Erythroblast (primary cell): Measurements from ENCODE around the gene DDX11.
"Not testable (repeated sequence)": the region's sequence is repeated elsewhere in the genome, so short reads cannot be mapped to it uniquely, and the experiment has no call there.

Experiments
- DNase-seq, 2 experiments: peaks; one replicate each; lab custom pipeline; 2025; lab: John Stamatoyannopoulos, UW
- GATA1 ChIP-seq: IDR thresholded peaks from 2 replicates; pipeline ENCODE4 v1.6.1; 2011; ENCODE audit warnings: low read depth, mild to moderate bottlenecking, control low read depth, low read length, moderate library complexity
- POLR2A ChIP-seq: IDR thresholded peaks from 2 replicates; pipeline ENCODE4 v1.6.1; 2011; ENCODE audit warnings: mild to moderate bottlenecking, low read length

DDX11 gene

DNA sequence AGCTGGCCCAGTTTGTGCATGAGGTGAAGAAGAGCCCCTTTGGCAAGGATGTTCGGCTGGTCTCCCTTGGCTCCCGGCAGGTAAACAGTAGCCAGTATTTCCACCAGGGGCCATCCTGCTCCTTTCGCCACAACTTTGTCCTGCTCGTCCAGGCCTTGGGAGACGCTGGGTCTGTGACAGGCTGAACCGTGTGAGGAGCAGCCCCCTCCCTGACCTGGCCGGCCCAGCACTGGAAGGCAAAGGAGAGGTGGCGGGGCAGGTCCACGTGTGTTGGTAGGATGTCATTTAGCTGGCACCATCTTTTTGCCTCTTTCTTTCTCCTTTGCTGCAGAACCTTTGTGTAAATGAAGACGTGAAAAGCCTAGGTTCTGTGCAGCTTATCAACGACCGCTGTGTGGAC is 15.4 kb downstream of the DDX11 start:
- no peak for DNase-seq
- TF ChIP-seq GATA1 (no peak), POLR2A (no peak)

DNA sequence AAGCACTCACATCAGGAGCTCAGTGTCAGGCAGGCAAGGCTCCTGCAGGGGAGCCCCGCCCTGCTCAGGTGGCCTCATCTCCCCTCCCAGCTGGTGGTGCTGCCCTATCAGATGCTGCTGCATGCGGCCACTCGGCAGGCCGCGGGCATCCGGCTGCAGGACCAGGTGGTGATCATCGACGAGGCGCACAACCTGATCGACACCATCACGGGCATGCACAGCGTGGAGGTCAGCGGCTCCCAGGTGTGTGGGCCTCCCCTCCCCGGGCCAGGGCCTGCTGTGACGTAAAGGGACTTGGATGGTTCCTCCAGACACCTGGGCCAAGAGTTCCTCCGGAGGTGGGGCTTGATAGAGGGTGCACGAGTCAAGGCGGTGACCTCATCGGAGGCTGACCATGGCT is 18.0 kb downstream of the DDX11 start:
- DNase-seq: not testable (repeated sequence)

DNA sequence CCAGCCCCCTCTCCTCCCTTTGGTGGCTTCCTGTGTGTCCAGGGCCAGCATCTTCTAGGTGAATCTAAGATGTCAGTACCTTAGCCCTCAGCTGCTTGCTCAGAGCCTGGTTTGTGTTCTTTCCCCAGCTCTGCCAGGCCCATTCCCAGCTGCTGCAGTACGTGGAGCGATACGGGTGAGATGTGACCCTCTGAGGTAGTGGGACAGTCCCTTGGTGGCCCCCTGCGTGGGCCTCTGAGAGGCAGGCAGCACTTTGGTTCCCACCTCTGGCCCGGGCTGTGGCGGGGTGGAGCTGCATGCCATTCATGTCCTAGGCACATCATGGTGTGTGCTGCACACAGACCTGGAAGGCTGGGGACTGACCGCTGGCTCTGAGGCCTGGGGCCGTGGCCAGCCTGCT is 19.1 kb downstream of the DDX11 start:
- DNase-seq: not testable (repeated sequence)

DNA sequence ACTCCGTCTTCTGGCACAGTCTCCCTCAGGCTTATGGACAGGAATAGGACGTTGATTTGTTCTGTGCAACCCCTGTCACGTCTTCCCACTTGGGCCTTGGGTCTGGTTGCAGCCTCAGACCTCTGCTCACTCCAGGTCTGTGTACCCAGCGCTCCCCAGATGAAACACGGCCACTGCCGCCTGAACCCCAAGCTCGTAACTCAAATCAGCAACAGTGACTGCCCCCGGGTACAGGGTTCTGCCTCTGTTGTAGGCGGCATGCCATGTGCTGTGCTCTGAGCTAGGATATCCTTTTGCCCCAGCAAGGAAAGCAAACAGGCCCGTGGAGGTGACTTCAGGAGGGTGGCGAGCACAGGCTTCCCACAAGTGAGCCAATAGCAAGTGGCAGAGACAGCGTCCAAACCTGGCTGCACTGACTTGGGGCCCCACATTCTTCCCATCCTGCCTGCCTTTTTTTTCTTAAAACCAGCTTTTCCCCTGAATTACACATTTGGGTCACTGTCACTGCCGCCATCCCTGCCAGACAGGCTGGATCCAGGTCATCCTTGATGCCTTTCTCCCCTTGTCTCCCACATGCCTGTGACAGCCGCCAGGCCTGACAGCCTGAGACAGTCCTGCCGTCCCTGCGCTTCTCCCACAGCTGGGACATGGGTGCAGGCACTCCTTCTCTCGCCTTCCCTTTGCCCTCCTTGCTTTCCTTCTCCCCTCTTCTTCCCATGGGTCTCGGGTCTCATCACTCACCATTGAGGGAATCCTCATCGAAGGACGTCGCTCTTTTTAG is 21.6 kb downstream of the DDX11 start:
- DNase-seq: not testable (repeated sequence)

DNA sequence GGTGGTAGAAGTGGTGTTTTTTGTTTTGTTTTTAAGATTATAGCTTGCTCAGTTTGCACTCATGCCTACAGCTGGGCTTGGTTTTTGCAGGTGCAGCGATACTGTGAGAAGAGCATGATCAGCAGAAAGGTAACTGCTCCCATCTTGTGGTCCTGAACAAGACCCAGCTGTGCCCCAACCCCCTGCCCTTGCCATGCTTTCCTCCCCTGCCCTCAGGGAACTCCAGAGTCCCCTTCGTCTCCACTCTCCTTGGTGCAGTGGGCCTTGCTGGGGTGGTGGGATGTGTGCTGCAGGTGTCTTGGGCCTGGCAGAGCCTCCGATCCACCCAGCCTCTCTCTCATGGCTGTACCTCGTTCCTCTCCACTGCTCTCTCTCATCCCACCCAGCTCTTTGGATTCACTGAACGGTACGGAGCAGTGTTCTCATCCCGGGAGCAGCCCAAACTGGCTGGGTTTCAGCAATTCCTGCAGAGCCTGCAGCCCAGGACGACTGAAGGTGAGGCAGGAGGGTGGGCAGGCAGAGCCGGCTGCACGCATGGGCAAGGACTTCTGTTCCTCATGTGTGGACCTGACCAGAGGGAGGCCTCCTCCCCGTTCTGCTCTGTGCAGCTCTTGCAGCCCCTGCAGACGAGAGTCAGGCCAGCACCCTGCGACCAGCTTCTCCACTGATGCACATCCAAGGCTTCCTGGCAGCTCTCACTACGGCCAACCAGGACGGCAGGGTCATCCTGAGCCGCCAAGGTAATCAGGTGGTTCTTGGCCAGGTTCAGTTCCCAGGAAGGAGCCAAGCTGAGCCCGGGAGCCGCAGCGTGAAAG is 22.8 kb downstream of the DDX11 start:
- DNase-seq: not testable (repeated sequence)

DNA sequence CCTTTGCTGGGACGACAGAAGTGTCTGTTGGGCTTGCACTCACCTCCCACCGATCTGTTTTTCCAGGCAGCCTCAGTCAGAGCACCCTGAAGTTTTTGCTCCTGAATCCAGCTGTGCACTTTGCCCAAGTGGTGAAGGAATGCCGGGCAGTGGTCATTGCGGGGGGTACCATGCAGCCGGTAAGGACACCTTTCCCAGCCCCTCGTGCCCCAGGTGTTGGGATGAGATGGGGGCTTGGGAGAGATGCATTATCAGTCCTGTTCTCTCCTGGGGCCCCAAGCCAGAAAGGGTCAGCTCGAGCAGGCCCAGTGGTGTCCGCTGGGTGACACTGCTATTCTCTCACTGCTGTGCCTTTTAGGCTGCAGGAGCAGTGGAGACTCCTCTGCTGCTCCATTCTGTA is 24.2 kb downstream of the DDX11 start:
- DNase-seq: not testable (repeated sequence)

DNA sequence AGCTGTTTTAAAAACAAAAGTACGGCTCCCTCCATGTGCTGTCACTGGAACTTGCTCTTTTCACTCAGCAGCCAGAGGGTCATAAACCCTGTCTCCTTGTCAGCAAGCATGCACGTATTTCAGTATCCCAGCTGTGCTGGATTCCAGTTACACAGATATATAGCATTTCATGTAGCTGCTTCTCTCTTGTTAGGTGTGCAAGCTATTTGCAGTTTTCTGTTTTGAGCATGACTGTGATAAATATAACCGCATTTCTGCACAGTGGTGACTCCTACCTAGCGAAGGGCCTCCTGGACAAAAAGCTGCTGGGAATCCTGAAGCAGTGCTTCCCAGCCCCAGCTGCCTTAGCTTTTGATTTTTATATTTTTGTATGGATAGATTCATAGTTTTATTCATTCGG is 24.7 kb downstream of the DDX11 start:
- not testable (repeated sequence) for DNase-seq

DNA sequence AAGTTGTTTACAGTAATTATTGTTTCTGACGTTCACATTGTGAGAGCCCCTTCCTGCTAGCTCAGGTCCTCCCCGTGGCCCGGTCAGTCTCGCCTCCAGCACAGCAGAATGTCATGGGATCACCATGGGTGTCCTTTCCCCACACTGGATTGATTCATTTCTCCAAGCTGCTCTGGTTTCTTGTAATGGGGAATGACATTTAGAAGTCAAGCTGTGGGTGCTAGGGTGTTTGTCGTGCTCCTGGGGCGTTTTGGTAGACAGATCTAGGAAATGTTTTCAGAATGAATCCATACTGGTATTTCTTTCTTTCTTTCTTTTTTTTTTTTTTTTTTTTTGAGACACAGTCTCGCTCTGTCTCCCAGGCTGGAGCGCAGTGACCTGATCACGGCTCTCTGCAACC is 25.1 kb downstream of the DDX11 start:
- not testable (repeated sequence) for DNase-seq

DNA sequence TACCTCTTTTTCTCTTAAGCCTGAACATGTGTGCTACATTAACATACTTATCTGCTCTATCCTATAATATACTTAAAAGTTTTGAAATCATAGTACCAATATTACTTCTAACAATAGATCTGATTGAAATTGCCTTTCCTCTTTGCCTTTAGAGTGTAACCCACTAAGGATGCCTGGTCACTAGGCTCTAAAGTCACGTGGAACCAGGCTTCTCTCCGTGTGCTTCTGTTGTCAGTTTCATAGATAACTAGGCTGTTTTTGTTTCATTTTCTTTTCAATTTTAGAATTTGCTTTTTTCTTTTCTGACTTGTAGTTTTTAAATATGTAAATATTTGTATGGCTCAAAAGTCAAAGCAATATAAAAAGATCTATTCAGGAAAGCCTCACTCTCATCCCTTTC is 25.8 kb downstream of the DDX11 start:
- DNase-seq: not testable (repeated sequence)

DNA sequence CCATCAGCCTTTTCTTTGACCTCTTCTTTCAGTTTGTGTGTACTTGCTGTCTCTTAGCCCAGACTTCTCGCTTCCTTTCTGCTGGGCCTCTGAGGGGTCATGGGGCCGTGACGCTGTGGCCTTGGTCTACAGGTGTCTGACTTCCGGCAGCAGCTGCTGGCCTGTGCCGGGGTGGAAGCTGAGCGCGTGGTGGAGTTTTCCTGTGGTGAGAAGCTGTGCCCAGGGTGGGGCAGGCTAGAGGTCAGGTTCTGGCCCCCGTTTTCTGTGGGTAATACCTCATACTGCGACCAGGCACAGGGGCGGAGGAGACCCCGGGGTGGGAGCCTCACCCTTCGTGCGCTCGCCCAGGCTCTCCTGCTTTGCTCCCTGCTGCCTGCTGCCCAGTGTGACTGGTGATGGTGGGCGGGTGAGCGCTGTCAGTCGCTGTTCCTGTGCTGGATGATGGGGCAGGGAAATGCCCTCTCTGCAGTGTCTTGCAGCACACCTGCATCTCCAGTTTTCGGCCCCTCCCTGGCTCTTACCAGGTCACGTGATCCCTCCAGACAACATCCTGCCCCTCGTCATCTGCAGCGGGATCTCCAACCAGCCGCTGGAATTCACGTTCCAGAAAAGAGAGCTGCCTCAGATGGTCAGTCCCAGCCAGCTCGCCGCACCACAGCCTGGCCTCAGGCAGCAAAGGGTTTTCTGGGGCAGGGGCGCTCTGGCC is 27.0 kb downstream of the DDX11 start:
- not testable (repeated sequence) for DNase-seq

DNA sequence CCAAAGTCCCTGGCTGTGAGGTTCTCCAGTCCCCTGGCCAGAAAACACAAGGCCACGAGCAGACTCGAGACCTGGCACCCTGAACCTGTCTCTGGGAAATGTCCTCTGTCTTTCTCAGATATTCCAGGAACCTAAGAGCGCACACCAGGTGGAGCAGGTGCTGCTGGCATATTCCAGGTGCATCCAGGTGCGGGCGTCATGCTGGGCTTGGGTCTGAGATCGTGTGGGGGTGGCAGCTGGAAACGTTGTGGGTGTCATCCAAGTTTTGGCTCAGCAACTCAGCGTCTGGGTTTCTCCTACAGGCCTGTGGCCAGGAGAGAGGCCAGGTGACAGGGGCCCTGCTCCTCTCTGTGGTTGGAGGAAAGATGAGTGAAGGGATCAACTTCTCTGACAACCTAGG is 28.5 kb downstream of the DDX11 start:
- not testable (repeated sequence) for DNase-seq

DNA sequence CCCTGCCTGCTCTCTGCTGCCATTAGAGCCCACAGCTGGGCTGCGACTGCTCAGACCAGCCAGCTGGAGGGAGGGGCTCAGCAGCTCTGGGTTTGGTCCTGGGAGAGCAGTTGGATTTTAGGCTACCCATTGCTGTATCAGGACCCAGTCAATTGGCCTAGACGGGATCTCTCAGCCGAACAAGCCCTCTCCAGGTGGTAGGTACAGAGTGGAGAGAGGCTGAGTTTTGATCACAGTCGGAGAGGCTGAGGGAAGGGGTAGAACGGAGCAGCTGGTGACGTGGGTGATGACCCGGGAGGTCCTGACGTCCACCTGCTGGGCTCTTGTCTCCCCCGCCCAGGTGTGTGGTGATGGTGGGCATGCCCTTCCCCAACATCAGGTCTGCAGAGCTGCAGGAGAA is 28.9 kb downstream of the DDX11 start:
- DNase-seq: not testable (repeated sequence)

DNA sequence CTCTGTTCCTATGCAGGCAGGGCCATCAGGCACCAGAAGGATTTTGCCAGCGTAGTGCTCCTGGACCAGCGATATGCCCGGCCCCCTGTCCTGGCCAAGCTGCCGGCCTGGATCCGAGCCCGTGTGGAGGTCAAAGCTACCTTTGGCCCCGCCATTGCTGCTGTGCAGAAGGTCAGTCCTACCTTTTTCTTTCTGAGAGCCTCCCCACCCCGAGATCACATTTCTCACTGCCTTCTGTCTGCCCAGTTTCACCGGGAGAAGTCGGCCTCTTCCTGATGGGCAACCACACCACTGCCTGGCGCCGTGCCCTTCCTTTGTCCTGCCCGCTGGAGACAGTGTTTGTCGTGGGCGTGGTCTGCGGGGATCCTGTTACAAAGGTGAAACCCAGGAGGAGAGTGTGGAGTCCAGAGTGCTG is 29.9 kb downstream of the DDX11 start:
- not testable (repeated sequence) for DNase-seq

DNA sequence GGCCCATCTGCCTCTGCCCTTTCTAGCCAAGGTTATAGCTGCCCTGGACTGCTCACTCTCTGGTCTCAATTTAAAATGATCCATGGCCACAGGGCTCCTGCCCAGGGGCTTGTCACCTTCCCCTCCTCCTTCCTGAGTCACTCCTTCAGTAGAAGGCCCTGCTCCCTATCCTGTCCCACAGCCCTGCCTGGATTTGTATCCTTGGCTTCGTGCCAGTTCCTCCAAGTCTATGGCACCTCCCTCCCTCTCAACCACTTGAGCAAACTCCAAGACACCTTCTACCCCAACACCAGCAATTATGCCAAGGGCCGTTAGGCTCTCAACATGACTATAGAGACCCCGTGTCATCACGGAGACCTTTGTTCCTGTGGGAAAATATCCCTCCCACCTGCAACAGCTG is 30.6 kb downstream of the DDX11 start:
- DNase-seq: not testable (repeated sequence)

DNA sequence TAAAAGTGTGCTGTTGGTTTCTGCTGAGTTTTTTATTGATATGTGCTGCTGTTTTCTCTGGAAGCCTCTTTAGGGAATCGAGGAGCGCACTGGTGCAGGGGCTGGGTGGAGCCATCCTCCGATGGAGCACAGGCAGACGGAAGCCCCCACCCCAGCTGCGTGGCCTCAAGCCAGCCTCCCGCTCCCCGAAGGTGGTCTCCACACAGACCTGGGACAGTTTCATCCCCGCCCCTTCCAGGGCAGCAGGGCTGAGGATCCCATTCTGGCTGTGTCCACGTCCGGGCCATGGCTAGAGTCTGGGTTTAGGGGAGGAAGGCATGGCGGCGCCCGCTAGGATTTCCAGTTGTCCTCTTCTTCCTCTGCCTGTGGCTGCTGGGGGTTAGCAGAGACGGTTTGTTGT is 31.1 kb downstream of the DDX11 start:
- DNase-seq: not testable (repeated sequence)

DNA sequence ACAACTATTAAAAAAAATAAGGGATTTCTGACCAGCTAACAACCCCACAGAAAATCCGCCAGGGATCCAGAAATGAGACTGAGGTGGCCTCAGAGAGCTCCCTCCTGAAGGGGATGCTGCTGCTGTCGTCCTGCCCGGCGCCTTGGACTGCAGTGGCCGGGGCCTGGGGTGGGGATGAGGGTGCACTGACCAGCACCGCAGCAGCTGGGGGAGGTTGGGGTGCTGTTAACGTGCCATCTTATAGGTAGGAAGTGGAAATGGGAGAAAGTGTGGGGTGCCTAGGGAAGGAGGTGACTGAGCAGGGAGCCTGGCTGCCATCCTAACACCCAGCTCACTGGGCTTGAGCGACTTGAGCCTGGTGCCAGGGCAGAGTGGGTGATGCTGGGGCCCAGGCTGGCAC is 32.0 kb downstream of the DDX11 start:
- no peak for DNase-seq
- TF ChIP-seq GATA1: no peak
- no peak for TF ChIP-seq POLR2A
